Gastrocnemius medialis (tissue), 4 donors: ENCODE results near the gene TMCC3. TPM values are rescaled to one million over a fixed set of nuclear protein-coding genes. Genes with fewer than 3 reads are reported as not detected.

Experiments
- ATAC-seq, 2 donors: fragments of 150-250 bp; one replicate each; pipeline ENCODE4 v1.9.1; 2016
- DNase-seq, 2 donors: peaks; one replicate each; pipeline ENCODE4 v3.0.0-alpha.2; 2019
- H3K27ac ChIP-seq, 4 donors: fragments of 200-600 bp; sonication (generic); 1 replicate in 1 of 4; 2 replicates in 3 of 4; pipeline ENCODE4 v1.5.1; 2016 to 2018; ENCODE audit warnings: mild to moderate bottlenecking in 2 of 4, moderate library complexity in 1 of 4
- H3K27me3 ChIP-seq, 3 donors: fragments of 200-600 bp; sonication (generic) in 2 of 3; 1 replicate in 1 of 3; 2 replicates in 2 of 3; pipeline versions ENCODE4 v1.5.1 to v1.6.0; 2016 to 2019; ENCODE audit warnings: mild to moderate bottlenecking in 1 of 3, moderate library complexity in 1 of 3
- H3K36me3 ChIP-seq, 2 donors: fragments of 200-600 bp; sonication (generic) in 1 of 2; one replicate each; pipeline ENCODE4 v1.5.1; 2017 to 2018
- H3K4me1 ChIP-seq, 2 donors: fragments of 200-600 bp; sonication (generic) in 1 of 2; one replicate each; pipeline ENCODE4 v1.5.1; 2016 to 2017; ENCODE audit warnings: mild to moderate bottlenecking in 2 of 2
- H3K4me3 ChIP-seq, 4 donors: fragments of 200-600 bp; sonication (generic) in 3 of 4; 1 replicate in 1 of 4; 2 replicates in 3 of 4; pipeline ENCODE4 v1.5.1; 2016 to 2019; ENCODE audit warnings: mild to moderate bottlenecking in 2 of 4
- H3K9me3 ChIP-seq, 3 donors: fragments of 200-600 bp; sonication (generic) in 2 of 3; 1 replicate in 1 of 3; 2 replicates in 2 of 3; pipeline ENCODE4 v1.5.1; 2016 to 2019
- CTCF ChIP-seq, 5 experiments: fragments of 450-650 bp in 3 of 5; fragments of 200-600 bp in 2 of 5; sonication (generic) in 2 of 5; IDR thresholded peaks in 4 of 5; conservative IDR thresholded peaks in 1 of 5; 1 replicate in 4 of 5; 2 replicates in 1 of 5; pipeline ENCODE4 v1.5.1; 2016 to 2019; ENCODE audit warnings: antibody characterized with exemption in 5 of 5, mild to moderate bottlenecking in 3 of 5, moderate library complexity in 3 of 5
- POLR2A ChIP-seq, 2 donors: fragments of 450-650 bp; IDR thresholded peaks; one replicate each; pipeline ENCODE4 v1.6.1; 2017; ENCODE audit warnings: antibody characterized with exemption in 2 of 2, mild to moderate bottlenecking in 2 of 2, moderate library complexity in 2 of 2
- in situ Hi-C, 4 donors: fragments of 200-750 bp; cut with MboI; loops; one replicate each; pipeline versions ENCODE4 v1.15.0 to v1.8.0; 2017; ENCODE audit warnings: low sequenced_read_pairs in 4 of 4
- intact Hi-C: fragments of 100-400 bp; cut with DNase I; formaldehyde crosslinking; loops from one replicate; pipeline ENCODE4 v1.15.1; 2023; ENCODE audit warnings: low total_unique reads
- total RNA-seq, 4 donors: library from RNA; depleted of rRNA; stranded (reverse); fragments of >200 nt; gene quantifications; one replicate each; pipeline versions ENCODE4 v1.1.0 to v1.2.3, GENCODE V29; 2016

Gene TMCC3
- total RNA-seq, 4 donors from 2014 or later, result 17.2 to 51.6 (median 39.5) TPM

- H3K27me3 ChIP-seq, result no peaks in the 10 kb centered on the region
- H3K9me3 ChIP-seq, result no peaks in the 10 kb centered on the region
- H3K36me3 ChIP-seq, result no peaks in the 10 kb centered on the region
- no peak for DNase-seq
- peak overlapping the region in 1 of 4 donors; percentile 15 for H3K27ac ChIP-seq
- H3K4me1 ChIP-seq, result peaks cover 0 to 8% of the 10 kb centered on the region in 2 donors
- TF ChIP-seq CTCF (IDR thresholded peaks at IDR 0.05 in 4 of 5, conservative IDR thresholded peaks at IDR 0.05 in 1 of 5) (no peak), POLR2A (IDR thresholded peaks at IDR 0.05) (no peak)
- in situ Hi-C loops (no loop called here), intact Hi-C loops (no loop called here)
- H3K4me3 ChIP-seq, result no peak overlapping the region
- no peak for ATAC-seq
Observed at GRCh38 chr12:94674051-94674451, 23.7 kb upstream of the TMCC3 start.

GRCh38 chr12:94673496-94673895 lies 23.1 kb upstream of the TMCC3 start:
- Histone ChIP-seq H3K36me3 (no peaks in the 10 kb centered on the region), H3K27me3 (no peaks in the 10 kb centered on the region), H3K4me3 (no peak overlapping the region), H3K9me3 (no peaks in the 10 kb centered on the region), H3K4me1 (peaks cover 0 to 8% of the 10 kb centered on the region in 2 donors), H3K27ac (peak overlapping the region in 1 of 4 donors; percentile 15)
- in situ Hi-C loops (no loop called here), intact Hi-C loops (no loop called here)
- TF ChIP-seq CTCF (IDR thresholded peaks at IDR 0.05 in 4 of 5, conservative IDR thresholded peaks at IDR 0.05 in 1 of 5), result no peak
- TF ChIP-seq POLR2A (IDR thresholded peaks at IDR 0.05), result no peak
- ATAC-seq (peak in 1 of 2 donors; percentile 41), DNase-seq (no peak)

- Histone ChIP-seq H3K27ac (no peak overlapping the region), H3K27me3 (no peaks in the 10 kb centered on the region), H3K9me3 (no peaks in the 10 kb centered on the region), H3K36me3 (no peaks in the 10 kb centered on the region), H3K4me3 (no peak overlapping the region), H3K4me1 (peaks cover 0 to 8% of the 10 kb centered on the region in 2 donors)
- intact Hi-C loops, result no loop called here
- in situ Hi-C loops, result no loop called here
- DNase-seq, result no peak
- ATAC-seq, result no peak
- TF ChIP-seq POLR2A (IDR thresholded peaks at IDR 0.05), result no peak
- TF ChIP-seq CTCF (IDR thresholded peaks at IDR 0.05 in 4 of 5, conservative IDR thresholded peaks at IDR 0.05 in 1 of 5), result no peak
Observed at GRCh38 chr12:94671917-94672316, 21.6 kb upstream of the TMCC3 start.

- no peak for DNase-seq
- no peaks in the 10 kb centered on the region for H3K36me3 ChIP-seq
- intact Hi-C loops (no loop called here), in situ Hi-C loops (no loop called here)
- peaks cover 0 to 8% of the 10 kb centered on the region in 2 donors for H3K4me1 ChIP-seq
- H3K4me3 ChIP-seq, result no peak overlapping the region
- TF ChIP-seq CTCF (IDR thresholded peaks at IDR 0.05 in 4 of 5, conservative IDR thresholded peaks at IDR 0.05 in 1 of 5) (no peak), POLR2A (IDR thresholded peaks at IDR 0.05) (no peak)
- H3K27me3 ChIP-seq, result no peaks in the 10 kb centered on the region
- ATAC-seq, result no peak
- no peak overlapping the region for H3K27ac ChIP-seq
- H3K9me3 ChIP-seq, result no peaks in the 10 kb centered on the region
Observed at GRCh38 chr12:94670898-94671297, 20.5 kb upstream of the TMCC3 start.

- intact Hi-C loops, result no loop called here
Observed at GRCh38 chr12:94670075-94670474, 19.7 kb upstream of the TMCC3 start.

More at GRCh38 chr12:94670075-94670474, 19.7 kb upstream of the TMCC3 start:
- H3K36me3 ChIP-seq, result no peaks in the 10 kb centered on the region
- peaks cover 0 to 8% of the 10 kb centered on the region in 2 donors for H3K4me1 ChIP-seq
- no peak overlapping the region for H3K4me3 ChIP-seq
- no peak for TF ChIP-seq POLR2A (IDR thresholded peaks at IDR 0.05)
- TF ChIP-seq CTCF (IDR thresholded peaks at IDR 0.05 in 4 of 5, conservative IDR thresholded peaks at IDR 0.05 in 1 of 5), result no peak
- in situ Hi-C loops, result no loop called here
- H3K27ac ChIP-seq, result no peak overlapping the region
- ATAC-seq, result no peak
- no peak for DNase-seq
- H3K9me3 ChIP-seq, result no peaks in the 10 kb centered on the region
- no peaks in the 10 kb centered on the region for H3K27me3 ChIP-seq
